H9 (cell line): ENCODE measurements around the gene DAPK1. TPM values are rescaled to one million over a fixed set of nuclear protein-coding genes. Genes with fewer than 3 reads are reported as not detected.

Source experiments
- DNase-seq: peaks from one replicate; pipeline ENCODE4 v3.0.0-alpha.2; 2017
- H2AFZ ChIP-seq: one replicate; pipeline ENCODE4 v1.6.1; 2013; ENCODE audit warnings: mild to moderate bottlenecking, low read length, control low read depth, moderate library complexity
- H2AK5ac ChIP-seq: 2 replicates; pipeline ENCODE4 v1.6.1; 2013; ENCODE audit warnings: low read length, control low read depth, mixed read lengths; ENCODE audit not compliant: insufficient read length
- H2BK120ac ChIP-seq: one replicate; pipeline ENCODE4 v1.6.1; 2013; ENCODE audit warnings: low read depth, mild to moderate bottlenecking, low read length, control low read depth, inconsistent platforms; ENCODE audit not compliant: poor library complexity, severe bottlenecking
- H2BK12ac ChIP-seq: 2 replicates; pipeline ENCODE4 v1.6.1; 2013; ENCODE audit warnings: low read length, control low read depth, mixed read lengths, low read depth; ENCODE audit not compliant: insufficient read length
- H2BK15ac ChIP-seq: 2 replicates; pipeline ENCODE4 v1.6.1; 2013; ENCODE audit warnings: low read depth, low read length, control low read depth
- H2BK20ac ChIP-seq: one replicate; pipeline ENCODE4 v1.6.1; 2013; ENCODE audit warnings: low read depth, mild to moderate bottlenecking, low read length, control low read depth, inconsistent platforms; ENCODE audit not compliant: poor library complexity, severe bottlenecking
- H2BK5ac ChIP-seq: 2 replicates; pipeline ENCODE4 v1.6.1; 2013; ENCODE audit warnings: low read length, control low read depth, mixed read lengths; ENCODE audit not compliant: insufficient read length
- H3K14ac ChIP-seq: 2 replicates; pipeline ENCODE4 v1.6.1; 2013; ENCODE audit warnings: low read length, control low read depth; ENCODE audit not compliant: insufficient read depth
- H3K18ac ChIP-seq: 2 replicates; pipeline ENCODE4 v1.6.1; 2013; ENCODE audit warnings: low read depth, mild to moderate bottlenecking, mixed read lengths, low read length, control low read depth; ENCODE audit not compliant: insufficient read length
- H3K23ac ChIP-seq: 2 replicates; pipeline ENCODE4 v1.6.1; 2013; ENCODE audit warnings: low read length, control low read depth, mixed read lengths, low read depth; ENCODE audit not compliant: insufficient read length
- H3K23me2 ChIP-seq: 2 replicates; pipeline ENCODE4 v1.6.1; 2013; ENCODE audit warnings: low read depth, mild to moderate bottlenecking, mixed read lengths, low read length, control low read depth; ENCODE audit not compliant: insufficient read length, poor library complexity, severe bottlenecking
- H3K27ac ChIP-seq: 2 replicates; pipeline ENCODE4 v1.5.1; 2013; ENCODE audit warnings: low read length, control low read depth, mixed read lengths, low read depth; ENCODE audit not compliant: insufficient read length
- H3K27me3 ChIP-seq: 2 replicates; pipeline ENCODE4 v1.6.1; 2013; ENCODE audit warnings: low read length, control low read depth, inconsistent platforms; ENCODE audit not compliant: insufficient read depth
- H3K4ac ChIP-seq: 2 replicates; pipeline ENCODE4 v1.6.1; 2013; ENCODE audit warnings: low read depth, mild to moderate bottlenecking, control low read depth, inconsistent platforms, low read length, moderate library complexity
- H3K4me1 ChIP-seq: 2 replicates; pipeline ENCODE4 v1.6.1; 2013; ENCODE audit warnings: low read length, control low read depth, inconsistent platforms; ENCODE audit not compliant: insufficient read depth
- H3K4me2 ChIP-seq: 2 replicates; pipeline ENCODE4 v1.6.1; 2013; ENCODE audit warnings: low read length, control low read depth, mixed read lengths; ENCODE audit not compliant: insufficient read length, insufficient read depth
- H3K56ac ChIP-seq: 2 replicates; pipeline ENCODE4 v1.6.1; 2013; ENCODE audit warnings: low read depth, mild to moderate bottlenecking, mixed read lengths, low read length, control low read depth; ENCODE audit not compliant: insufficient read length
- H3K79me1 ChIP-seq: 2 replicates; pipeline ENCODE4 v1.6.1; 2013; ENCODE audit warnings: low read depth, mild to moderate bottlenecking, moderate library complexity, low read length, control low read depth, inconsistent platforms; ENCODE audit not compliant: insufficient read depth, poor library complexity, severe bottlenecking
- H3K79me2 ChIP-seq: 2 replicates; pipeline ENCODE4 v1.6.1; 2013; ENCODE audit warnings: low read length, control low read depth, inconsistent platforms; ENCODE audit not compliant: insufficient read depth
- H3K9ac ChIP-seq: 2 replicates; pipeline ENCODE4 v1.6.1; 2013; ENCODE audit warnings: low read length, control low read depth, mixed read lengths; ENCODE audit not compliant: insufficient read length; ENCODE audit errors: extremely low read depth
- H3K9me3 ChIP-seq: one replicate; pipeline ENCODE4 v1.6.1; 2013; ENCODE audit warnings: low read depth, low read length, inconsistent platforms; ENCODE audit not compliant: control insufficient read depth
- H3T11ph ChIP-seq: one replicate; pipeline ENCODE4 v1.6.1; 2013; ENCODE audit warnings: mild to moderate bottlenecking, low read length, control low read depth, inconsistent platforms
- H4K20me1 ChIP-seq: one replicate; pipeline ENCODE4 v1.6.1; 2013; ENCODE audit not compliant: control insufficient read depth, insufficient read length, insufficient read depth
- H4K5ac ChIP-seq: 2 replicates; pipeline ENCODE4 v1.6.1; 2013; ENCODE audit warnings: low read depth, mild to moderate bottlenecking, mixed read lengths, low read length, control low read depth; ENCODE audit not compliant: insufficient read length
- H4K8ac ChIP-seq: replicated peaks from 2 replicates; pipeline ENCODE4 v1.6.1; 2013; ENCODE audit warnings: low read length, control low read depth, mixed read lengths, low read depth; ENCODE audit not compliant: insufficient read length
- H4K91ac ChIP-seq: 2 replicates; pipeline ENCODE4 v1.6.1; 2013; ENCODE audit warnings: low read depth, mild to moderate bottlenecking, moderate library complexity, mixed read lengths, low read length, control low read depth; ENCODE audit not compliant: insufficient read length
- H3K27ac Mint-ChIP-seq, 3 experiments: 2 replicates in 2 of 3; 3 replicates in 1 of 3; pipeline ENCODE4 v1.8.0; 2020 to 2021; ENCODE audit warnings: mixed read lengths in 3 of 3, mild to moderate bottlenecking in 1 of 3, moderate library complexity in 1 of 3
- H3K27me3 Mint-ChIP-seq: 2 replicates; pipeline ENCODE4 v1.8.0; 2021; ENCODE audit warnings: low read depth, mild to moderate bottlenecking, moderate library complexity, mixed read lengths
- H3K36me3 Mint-ChIP-seq, 3 experiments: 2 replicates in 2 of 3; 3 replicates in 1 of 3; pipeline ENCODE4 v1.8.0; 2020 to 2021; ENCODE audit warnings: low read depth in 3 of 3, mixed read lengths in 3 of 3; ENCODE audit not compliant: insufficient read depth in 1 of 3
- H3K4me1 Mint-ChIP-seq, 2 experiments: 2 replicates each; pipeline ENCODE4 v1.8.0; 2020; ENCODE audit warnings: mixed read lengths in 2 of 2
- H3K4me3 Mint-ChIP-seq, 2 experiments: 2 replicates in 1 of 2; 3 replicates in 1 of 2; pipeline ENCODE4 v1.8.0; 2020 to 2021; ENCODE audit warnings: mild to moderate bottlenecking in 2 of 2, mixed read lengths in 2 of 2, moderate library complexity in 1 of 2
- H3K9me3 Mint-ChIP-seq, 2 experiments: 2 replicates in 1 of 2; 3 replicates in 1 of 2; pipeline ENCODE4 v1.8.0; 2020; ENCODE audit warnings: mild to moderate bottlenecking in 2 of 2, mixed read lengths in 2 of 2, moderate library complexity in 1 of 2
- CTCF ChIP-seq: fragments of 200-600 bp; sonication (generic); conservative IDR thresholded peaks from 3 replicates; pipeline ENCODE4 v1.8.0; 2021; ENCODE audit warnings: antibody characterized with exemption, mild to moderate bottlenecking
- WGBS: extraction: QIAGEN DNeasy Blood & Tissue Kit; methylation state at CpG from one replicate; pipeline ENCODE4 v1.1.7; 2013; ENCODE audit warnings: missing lambda C conversion rate, low lambda C conversion rate, mixed read lengths; ENCODE audit not compliant: insufficient read length; ENCODE audit errors: extremely low coverage; 5-methylcytosine and 5-hydroxymethylcytosine counted together
- total RNA-seq: library from RNA; stranded (reverse); gene quantifications from 2 replicates; pipeline ENCODE4 v1.2.1, GENCODE V29; 2021

Gene DAPK1
- total RNA-seq, 1 experiment from 2014 or later: 79.4 TPM

GRCh38 chr9:87585123-87585855 is 87.6 kb downstream of the DAPK1 start:
- Mint-ChIP-seq H3K4me1 (peaks cover 10 to 17% of the 10 kb centered on the region in 2 experiments), H3K4me3 (no peak overlapping the region), H3K9me3 (no peaks in the 10 kb centered on the region), H3K36me3 (peaks cover 0 to 2% (median 0%) of the 10 kb centered on the region in 3 experiments; a peak in 2 of 7 replicates), H3K27me3 (no peaks in the 10 kb centered on the region), H3K27ac (no peak overlapping the region)
- Histone ChIP-seq H3K79me1 (no peaks in the 10 kb centered on the region), H3K23me2 (no peaks in the 10 kb centered on the region), H3K79me2 (peaks cover 2% of the 10 kb centered on the region; the same call in 1 of the 2 replicates), H4K5ac (no peak overlapping the region), H3K18ac (no peak overlapping the region), H2AFZ (no peak overlapping the region), H3K4me1 (no peaks in the 10 kb centered on the region), H4K91ac (no peak overlapping the region), H3K9me3 (no peaks in the 10 kb centered on the region), H4K8ac (no peak overlapping the region), H3K56ac (no peak overlapping the region), H3T11ph (no peak overlapping the region), H2BK12ac (no peak overlapping the region), H4K20me1 (no peaks in the 10 kb centered on the region), H2BK20ac (no peak overlapping the region), H3K4me2 (no peak overlapping the region), H3K27ac (no peak overlapping the region), H2BK120ac (no peak overlapping the region), H3K9ac (no peak overlapping the region), H3K23ac (no peak overlapping the region), H3K27me3 (no peaks in the 10 kb centered on the region), H3K4ac (no peak overlapping the region), H3K14ac (no peak overlapping the region), H2AK5ac (no peak overlapping the region), H2BK15ac (no peak overlapping the region), H2BK5ac (no peak overlapping the region)
- no CpG with 5 or more reads among the region's 5 CpGs for WGBS
- no peak for DNase-seq
- TF ChIP-seq CTCF: no peak
